Activated T-cell treated with anti-CD3 and anti-CD28 coated beads, Interleukin-2, amount 50 U/mL, for 48 hours (primary cell): Measurements from ENCODE around the gene ABCB8.

Experiments used
- DNase-seq, 2 experiments: peaks; one replicate each; pipeline ENCODE4 v3.0.0-alpha.2; 2020

The ABCB8 gene

DNA sequence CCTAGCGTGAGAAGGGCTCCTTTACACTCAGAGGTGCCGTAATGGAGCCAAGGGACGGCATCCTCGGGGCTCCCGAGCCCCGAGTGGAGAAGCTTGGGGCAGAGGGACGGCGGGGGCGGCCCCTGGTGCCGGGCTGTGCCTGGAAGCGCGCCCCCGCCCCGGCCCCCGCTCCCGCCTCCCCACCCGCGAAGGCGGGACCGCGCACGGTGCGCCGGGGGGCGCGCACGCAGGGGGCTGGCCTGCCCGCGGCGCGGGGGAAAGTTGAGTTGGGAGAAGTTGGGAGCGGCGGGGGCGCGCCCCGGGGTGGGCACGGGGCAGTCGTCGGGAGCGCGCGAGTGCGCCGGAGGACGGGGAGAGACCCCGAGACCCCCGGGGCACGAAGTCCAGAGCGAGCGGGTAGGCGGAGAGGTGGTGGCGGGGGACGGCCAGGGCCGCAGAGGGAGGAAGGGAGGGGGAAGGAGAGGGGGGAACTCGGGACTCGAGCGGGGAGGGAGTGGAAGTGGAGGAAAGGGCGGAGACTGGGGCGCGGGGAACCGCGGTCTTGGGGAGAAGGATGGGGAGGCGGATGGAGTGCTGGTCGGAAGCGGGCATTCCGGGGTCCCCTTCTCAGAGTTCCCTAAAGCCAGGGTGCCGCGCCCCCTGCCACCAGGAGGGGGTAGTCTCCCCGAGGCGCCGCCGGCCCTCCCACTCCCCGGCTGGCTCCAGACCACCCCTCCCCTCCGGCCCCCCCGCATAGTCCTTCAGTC lies 31.3 kb downstream of the ABCB8 start, which contains the start of gene SLC4A2:
Gene SLC4A2 (plus strand): TSS at position 223 of the 746 bp plus-strand sequence. CDS start 2,399 bp downstream, outside the sequence.
- peak; percentile 81 to 84 for DNase-seq

DNA sequence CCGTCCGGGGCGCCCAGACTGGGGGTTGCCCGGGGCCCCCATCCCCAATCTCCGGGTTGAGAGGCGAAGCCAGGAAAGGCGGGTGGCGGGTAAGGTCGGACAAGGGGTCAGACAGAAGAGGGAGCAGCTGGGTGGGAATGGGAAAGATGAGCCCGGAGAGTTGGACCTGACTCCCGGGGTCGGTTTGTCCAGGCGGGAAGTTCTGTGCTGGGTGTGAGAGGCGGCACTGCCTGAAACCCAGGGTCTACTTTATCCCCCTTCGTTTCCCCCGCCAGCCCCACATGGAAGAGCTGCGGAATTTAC lies 31.8 kb downstream of the ABCB8 start:
- no peak for DNase-seq

DNA sequence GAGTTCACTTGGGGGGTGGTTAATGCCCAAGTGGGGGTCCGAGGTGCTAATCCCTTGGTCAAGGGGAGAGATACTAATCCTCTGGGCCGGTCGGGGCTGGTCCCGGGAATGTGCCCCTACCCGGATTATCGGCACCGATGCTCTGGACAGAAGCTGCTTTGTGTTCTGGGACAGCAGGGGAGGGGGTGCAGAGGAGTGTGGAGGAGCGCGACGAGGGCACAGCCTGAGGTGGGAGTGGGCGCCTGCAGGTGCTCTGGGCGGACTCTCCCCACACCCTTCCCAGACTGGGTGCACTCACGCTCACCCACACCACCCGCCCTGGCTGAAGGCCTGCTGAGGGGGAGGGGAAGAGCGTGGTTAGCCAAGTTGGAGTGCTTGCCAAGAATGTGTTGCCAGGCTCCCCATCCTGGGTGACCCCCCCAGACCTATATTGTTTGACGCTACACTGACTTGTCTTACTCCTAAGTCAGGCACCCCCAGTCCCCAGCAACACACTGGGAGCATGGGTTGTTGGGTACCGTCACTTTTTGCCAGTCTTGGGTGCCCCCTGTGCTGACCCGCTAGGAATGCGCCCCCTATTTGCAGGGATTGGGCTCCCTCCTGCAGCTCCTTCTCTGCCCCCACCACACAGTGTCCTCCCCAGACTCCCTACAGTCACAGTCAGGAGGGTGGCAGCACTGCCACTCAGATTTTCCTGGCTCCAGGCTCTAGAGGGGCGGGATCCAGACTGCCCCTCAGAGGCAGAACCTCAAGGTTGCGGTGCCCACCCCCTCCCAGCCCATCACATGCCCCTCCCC lies 32.4 kb downstream of the ABCB8 start:
- peak; percentile 40 to 53 for DNase-seq

DNA sequence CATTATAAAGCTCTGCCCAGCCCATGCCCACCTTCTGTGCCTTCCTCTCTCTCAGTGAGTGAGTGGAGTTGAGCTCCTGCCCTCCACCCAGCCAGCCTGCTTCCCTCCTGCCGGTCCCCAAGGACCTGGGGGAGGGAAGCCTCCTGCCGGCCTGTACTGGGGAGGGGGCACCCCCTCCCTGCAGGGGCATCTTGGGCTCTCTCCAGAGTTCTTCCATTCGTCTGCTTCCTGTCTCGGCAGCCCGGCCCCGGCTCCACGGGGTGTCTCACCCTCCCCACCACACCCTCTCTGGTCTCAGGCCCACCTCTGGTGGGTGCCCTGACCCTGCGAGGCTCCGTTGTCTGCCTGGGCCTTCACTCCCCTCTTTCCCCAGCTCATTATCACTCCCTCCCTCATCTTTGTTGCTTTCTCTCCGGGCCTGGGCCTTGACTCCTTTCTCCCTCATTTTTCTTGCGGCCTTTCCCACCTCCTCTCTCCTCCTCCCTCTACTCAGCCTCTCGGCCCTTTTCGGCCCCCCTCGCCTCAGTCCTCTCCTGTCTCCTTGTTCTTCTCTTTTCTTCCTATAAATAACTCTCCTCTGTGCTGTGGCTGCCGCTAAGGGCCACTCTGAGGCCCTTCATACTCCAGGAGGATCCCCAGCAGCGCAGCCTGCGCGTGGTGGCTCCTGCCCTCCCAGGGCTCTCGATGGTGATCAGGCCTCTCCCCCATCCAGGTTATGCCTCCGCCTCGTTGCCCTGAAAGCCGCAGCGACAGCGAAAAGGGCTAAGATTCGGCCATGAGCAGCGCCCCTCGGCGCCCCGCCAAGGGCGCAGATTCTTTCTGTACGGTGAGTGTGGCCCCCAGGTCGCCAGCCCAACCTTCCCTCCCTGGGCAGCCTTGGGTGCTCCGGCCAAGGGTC lies 33.2 kb downstream of the ABCB8 start:
- DNase-seq: no peak

DNA sequence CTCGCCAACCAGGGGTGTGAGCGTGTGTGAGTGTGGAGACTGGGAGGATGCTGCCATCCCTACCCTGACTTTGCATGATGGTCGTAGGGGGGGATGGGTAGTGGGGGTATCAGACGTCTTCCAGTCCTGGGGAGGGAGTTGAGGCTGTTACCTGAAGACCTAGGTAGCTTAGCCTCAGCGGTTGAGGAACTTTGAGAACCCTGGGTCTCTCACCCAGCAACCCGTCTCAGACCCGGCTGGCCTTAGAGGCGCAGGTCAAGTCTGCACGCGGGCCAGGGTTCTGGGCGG lies 33.8 kb downstream of the ABCB8 start:
- DNase-seq: no peak

DNA sequence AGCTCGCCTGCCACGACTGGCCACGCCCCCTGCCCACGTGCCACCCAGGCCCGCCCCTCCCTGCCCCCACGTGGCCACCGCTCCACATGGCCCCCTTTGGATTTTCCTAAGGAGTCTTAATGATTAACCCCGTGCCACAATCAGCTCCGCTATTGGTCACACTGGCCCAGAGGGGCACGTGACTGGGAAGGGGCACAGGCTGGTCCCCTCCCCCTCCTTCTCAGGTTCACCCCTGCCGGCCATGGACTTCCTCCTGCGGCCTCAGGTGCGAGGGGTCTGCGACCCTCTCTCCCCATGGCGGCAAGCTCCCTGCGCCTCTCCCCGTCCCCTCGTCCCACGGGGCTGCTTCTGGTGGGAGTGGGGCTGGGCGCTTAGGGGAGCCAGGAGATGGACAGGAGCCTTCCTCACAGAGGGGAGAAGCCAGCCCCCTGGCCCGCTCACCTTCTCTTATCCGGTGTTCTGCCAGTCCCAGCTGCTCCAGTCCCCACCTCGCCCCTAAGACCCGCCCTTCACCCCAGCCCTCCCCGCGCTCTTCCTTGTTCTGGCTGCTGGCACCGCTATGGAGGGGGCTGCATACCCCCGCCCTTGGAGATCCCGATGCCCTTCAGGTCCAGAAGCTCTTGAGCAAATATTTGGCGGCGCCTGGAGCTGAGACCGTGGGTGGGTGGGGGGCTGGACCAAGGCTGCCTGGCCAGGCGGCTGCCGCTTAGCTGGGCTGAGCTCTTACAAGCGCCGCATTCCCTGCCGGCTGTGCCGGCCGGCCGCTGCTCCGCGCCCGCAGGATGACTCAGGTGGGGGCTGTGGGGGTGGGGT lies 34.4 kb downstream of the ABCB8 start:
- no peak for DNase-seq

DNA sequence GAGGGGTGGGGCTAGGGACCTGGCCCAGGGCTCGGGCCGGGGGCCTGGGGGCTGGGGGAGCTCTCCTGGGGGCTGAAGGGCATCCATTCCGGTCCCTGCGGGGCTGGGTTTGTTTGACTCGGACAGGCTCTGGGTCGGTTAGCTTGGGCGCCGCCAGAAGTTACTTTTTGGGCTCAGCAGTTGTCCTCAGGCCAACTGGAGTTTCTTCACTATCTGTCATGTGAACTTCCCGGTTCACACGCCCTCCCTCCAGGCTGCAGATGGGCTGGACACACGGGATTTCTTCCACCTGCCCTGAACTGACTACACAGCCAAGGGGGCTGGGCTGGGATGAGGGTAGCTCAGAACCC lies 34.9 kb downstream of the ABCB8 start:
- no peak for DNase-seq

DNA sequence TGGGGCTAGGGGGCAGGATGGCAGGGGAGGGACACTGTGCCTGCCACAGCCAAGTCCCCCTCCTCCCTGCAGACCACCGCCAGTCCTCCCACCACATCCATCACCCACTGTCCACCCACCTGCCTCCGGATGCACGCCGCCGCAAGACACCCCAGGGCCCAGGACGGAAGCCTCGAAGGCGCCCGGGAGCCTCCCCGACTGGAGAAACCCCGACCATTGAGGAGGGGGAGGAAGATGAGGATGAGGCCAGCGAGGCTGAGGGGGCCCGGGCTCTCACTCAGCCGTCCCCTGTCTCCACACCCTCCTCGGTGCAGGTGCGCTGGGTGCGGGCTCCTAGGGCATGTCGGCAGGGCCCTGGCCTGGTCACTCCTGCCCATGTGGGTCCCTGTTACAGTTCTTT lies 36.2 kb downstream of the ABCB8 start:
- no peak for DNase-seq

DNA sequence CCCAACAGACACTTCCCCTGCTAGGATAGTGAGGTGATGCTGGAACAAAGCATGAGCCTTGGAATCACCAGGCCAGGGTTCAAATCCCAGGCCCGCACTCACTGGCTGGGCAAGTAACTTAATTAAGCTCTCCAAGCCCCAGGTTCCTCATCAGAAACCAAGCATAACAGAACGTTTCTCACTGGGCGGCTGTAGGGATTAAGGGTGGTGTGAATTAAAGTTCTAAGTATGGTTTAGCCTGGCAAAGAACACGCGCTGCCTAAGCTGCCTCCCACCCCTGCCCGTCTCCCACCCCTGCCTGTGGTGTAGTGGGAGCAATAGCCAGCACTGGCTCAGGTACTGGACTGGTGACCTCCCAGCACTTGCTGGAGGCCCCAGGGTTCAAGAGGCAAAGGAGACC lies 36.7 kb downstream of the ABCB8 start:
- no peak for DNase-seq

DNA sequence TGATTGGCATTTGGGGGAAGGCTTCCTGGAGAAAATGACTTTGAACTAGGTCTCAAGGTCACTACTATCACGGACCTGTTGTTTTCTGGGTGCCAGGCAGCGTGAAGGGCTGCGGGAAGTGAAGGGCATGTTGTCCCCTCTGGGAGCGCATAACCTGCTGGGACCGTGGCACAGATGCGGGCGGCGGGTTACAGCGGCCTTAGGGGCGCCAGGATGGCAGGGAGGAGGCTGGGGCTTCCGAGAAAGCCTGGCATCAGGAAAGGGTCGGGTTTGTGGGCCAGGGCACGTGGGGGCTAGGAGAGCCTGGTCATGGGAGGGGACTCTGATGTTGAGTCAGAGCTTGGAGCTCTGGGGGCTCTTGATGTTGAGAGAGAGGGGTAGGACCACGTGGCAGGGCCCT lies 37.3 kb downstream of the ABCB8 start:
- DNase-seq: no peak

DNA sequence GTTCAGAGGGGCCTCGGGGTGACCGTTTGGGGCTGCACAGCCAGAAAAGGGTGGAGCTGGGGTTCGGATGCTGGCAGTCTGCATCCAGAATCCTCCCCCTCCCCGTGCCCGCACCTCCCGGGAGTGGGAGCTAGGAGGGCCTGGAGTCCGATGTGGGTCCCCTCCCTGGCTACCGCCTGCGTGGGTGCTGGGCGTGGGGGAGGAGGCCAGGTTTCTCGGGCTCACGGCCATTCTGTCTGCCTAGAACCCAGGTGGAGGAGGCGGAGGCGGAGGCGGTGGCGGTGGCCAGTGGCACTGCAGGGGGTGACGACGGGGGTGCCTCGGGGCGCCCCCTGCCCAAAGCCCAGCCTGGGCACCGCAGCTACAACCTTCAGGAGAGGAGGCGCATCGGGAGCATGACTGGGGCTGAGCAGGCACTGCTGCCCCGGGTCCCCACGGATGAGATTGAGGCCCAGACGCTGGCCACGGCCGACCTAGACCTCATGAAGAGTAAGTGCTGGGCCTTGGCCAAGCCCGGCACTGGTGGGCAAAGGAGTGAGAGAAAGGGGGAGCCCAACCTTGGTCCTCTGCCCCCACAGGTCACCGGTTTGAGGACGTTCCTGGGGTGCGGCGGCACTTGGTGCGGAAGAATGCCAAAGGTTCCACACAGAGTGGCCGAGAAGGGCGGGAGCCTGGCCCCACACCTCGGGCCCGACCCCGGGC lies 38.2 kb downstream of the ABCB8 start:
- DNase-seq: no peak

DNA sequence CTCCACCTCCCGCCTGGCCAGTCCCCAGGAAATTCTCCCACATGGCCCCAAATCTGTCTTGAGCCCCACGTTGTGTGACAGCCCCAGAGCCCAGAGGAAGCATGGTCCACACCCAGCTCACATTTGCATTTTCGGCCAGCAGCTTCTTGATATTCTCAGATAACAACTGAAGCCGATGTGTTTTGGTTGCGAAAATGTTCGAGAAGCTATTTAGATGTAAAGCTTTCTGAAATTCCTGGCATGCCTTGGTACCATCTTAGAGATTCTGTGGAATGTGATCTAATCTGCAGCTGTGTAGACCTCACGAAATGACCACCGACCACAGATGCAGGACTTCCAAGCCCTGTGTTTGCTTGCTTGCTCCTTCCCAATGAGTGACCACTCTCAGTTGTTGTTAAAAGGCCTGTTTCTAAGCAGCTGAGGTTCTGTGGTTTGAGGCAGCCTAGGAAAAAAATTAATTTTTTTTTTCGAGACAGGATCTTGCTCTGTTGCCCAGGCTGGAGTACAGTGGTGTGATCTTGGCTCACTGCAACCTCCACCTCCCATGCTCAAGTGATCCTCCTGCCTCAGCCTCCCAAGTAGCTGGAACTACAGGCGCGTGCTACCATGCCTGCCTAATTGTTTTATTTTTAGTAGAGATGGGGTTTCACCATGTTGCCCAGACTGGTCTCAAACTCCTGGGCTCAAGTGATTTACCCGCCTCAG lies 40.0 kb downstream of the ABCB8 start:
- DNase-seq: no peak

DNA sequence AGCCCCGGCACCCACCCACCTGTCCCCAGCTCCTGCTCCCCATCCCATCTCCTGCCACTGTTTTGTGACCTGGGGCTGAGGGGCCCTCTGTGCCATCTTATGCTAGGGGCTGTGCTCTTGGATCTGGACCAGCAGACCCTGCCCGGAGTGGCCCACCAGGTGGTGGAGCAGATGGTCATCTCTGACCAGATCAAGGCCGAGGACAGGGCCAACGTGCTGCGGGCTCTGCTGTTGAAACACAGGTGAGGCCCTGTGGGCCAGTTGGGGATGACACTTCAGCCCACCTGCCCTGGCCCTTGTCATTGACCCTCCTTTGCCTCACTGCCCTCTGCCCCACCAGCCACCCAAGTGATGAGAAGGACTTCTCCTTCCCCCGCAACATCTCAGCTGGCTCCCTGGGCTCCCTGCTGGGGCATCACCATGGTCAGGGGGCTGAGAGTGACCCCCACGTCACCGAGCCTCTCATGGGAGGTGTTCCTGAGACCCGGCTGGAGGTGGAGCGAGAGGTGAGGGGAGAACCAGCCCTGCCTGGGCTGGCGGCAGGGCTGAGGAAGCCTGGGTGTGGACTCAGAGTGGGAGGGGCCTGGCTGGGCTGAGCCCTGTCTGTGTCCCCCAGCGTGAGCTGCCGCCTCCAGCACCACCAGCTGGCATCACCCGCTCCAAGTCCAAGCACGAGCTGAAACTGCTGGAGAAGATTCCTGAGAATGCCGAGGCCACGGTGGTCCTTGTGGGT lies 41.8 kb downstream of the ABCB8 start:
- DNase-seq: no peak

DNA sequence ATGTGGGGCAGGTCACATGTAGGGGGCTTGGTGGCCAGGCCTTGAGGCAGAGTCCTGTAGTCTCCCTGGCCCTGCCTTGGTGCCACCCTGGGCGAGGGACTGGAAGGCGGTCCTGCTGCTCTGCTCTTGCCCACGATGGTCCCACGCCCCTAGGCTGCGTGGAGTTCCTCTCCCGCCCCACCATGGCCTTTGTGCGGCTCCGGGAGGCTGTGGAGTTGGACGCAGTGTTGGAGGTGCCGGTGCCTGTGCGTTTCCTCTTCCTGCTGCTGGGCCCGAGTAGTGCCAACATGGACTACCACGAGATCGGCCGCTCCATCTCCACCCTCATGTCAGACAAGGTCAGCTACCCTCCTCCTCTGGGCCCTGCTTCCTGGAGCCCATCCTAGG lies 42.3 kb downstream of the ABCB8 start:
- no peak for DNase-seq

DNA sequence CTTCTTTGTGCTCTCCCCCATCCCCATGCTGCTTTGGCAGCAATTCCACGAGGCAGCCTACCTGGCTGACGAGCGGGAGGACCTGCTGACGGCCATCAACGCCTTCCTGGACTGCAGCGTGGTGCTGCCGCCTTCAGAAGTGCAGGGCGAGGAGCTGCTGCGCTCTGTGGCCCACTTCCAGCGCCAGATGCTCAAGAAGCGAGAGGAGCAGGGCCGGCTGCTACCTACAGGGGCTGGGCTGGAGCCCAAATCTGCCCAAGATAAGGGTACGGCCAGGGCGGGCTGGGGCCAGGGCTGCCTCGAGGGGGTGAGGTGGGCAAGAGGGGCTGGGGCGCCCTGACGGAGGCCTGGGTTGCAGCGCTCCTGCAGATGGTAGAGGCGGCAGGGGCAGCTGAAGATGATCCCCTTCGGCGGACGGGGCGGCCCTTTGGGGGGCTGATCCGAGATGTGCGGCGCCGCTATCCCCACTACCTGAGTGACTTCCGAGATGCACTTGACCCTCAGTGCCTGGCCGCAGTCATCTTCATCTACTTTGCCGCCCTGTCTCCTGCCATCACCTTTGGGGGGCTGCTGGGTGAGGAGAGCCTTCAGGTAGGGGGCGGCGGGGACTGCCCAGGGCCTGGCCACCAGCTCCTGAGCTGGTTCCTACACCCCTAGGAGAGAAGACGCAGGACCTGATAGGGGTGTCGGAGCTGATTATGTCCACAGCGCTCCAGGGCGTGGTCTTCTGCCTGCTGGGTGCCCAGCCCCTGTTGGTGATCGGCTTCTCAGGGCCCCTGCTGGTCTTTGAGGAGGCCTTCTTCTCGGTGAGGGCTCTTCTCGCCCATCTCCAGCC lies 43.0 kb downstream of the ABCB8 start:
- no peak for DNase-seq

DNA sequence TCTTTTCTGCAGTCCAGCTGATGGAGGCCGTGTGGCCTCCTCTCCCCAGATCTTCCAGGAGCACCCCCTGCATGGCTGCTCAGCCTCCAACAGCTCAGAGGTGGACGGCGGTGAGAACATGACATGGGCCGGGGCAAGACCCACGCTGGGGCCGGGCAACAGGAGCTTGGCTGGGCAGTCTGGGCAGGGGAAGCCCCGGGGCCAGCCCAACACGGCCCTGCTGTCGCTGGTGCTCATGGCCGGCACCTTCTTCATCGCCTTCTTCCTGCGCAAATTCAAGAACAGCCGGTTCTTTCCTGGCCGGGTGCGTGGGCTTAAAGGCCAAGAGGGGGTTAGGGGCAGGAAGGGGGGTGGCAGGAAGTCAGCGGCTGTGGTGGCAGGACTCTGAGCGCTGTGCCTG lies 45.7 kb downstream of the ABCB8 start:
- no peak for DNase-seq

DNA sequence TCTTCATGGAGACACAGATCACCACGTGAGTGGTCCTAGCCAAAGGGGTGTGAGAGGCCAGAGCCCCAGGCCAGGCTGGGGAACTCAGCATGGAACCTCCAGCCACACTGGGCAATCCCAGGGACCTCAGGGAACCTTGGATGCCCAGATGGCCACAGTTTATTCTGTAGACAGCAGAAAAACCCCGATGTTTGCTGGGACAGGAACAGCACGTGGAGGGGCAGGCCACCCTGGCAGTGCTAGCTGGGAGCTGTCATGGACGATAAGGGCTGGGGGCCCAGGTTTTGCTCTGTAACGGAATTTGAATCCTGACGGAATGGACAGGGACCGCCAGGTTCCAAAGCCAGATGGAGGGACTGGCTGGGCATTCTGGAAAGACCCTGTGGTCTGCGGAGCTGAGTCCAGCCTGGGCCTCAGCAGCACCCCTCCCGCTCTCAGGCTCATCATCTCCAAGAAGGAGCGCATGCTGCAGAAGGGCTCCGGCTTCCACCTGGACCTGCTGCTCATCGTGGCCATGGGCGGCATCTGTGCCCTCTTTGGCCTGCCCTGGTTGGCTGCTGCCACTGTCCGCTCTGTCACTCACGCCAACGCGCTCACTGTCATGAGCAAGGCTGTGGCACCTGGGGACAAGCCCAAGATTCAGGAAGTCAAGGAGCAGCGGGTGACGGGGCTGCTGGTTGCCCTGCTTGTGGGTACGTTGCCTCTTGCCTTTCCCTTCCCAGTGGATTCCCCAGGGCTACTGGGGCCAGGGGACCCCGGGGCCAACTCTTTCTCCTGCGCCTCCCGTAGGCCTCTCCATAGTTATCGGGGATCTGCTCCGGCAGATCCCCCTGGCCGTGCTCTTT lies 46.8 kb downstream of the ABCB8 start:
- DNase-seq: no peak

DNA sequence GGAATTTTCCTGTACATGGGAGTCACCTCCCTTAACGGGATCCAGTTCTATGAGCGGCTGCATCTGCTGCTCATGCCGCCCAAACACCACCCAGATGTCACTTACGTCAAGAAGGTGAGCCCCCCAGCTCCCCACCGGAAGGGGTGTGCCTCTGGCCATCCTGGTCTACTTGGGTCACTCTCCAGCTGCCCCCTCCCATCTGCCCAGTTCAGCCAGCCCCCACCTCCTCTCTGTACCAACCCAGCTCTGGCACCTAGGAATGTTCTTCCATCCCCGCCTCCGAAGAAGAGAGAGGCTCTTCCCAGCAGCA lies 47.4 kb downstream of the ABCB8 start:
- DNase-seq: no peak

DNA sequence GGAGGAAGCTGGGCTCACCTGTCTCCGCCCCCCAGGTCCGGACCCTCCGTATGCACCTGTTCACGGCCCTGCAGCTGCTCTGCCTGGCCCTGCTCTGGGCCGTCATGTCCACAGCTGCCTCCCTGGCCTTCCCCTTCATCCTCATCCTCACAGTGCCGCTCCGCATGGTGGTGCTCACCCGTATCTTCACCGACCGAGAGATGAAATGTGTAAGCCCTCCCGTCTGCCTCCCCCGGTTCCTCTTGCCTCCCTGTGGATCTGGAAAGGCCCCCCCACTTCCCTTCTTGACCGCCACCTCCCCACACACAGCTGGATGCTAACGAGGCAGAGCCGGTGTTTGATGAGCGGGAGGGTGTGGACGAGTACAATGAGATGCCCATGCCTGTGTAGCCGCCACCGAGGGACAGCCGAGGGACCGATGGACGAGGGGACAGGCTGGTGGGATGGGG lies 47.8 kb downstream of the ABCB8 start:
- DNase-seq: no peak
